Measurements from ENCODE around the gene CLIC6.

Gene CLIC6

DNA sequence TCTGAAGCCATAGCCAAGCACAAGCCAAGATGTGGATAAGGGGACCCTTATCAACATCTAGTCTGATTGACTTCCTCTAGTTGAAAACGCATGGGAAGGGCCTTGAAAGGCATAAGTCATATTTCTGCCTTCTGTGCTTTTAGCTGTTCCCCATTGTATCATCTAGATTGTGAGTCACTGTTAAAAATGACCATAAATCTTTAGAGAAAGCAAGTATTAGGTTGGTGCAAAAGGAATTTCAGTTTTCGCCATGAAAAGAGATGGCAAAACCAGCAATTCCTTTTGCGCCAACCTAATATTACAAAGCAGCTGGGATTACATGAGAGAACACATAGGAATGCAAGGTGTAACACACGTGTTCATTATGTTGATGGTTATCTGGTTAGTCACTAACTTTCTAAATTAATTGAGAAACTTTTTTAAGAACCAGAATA is 63.6 kb downstream of the CLIC6 start (continued):
- TF ChIP-seq ZNF580 (tag by site-specific recombination; IDR thresholded peaks at IDR 0.05) (no peak), ZNF561 (tag by site-specific recombination; IDR thresholded peaks at IDR 0.05; ENCODE audit: borderline replicate concordance) (no peak), ZNF521 (tag by site-specific recombination; IDR thresholded peaks at IDR 0.05) (no peak), ZNF248 (tag by site-specific recombination; IDR thresholded peaks at IDR 0.05) (no peak), HOXC10 (CRISPR knock-in tag; IDR thresholded peaks at IDR 0.05) (no peak), ZNF433 (tag by site-specific recombination; IDR thresholded peaks at IDR 0.05; ENCODE audit: low read depth) (no peak), ZBTB10 (tag by site-specific recombination; IDR thresholded peaks at IDR 0.05) (no peak), ZNF211 (tag by site-specific recombination; IDR thresholded peaks at IDR 0.05; ENCODE audit: low read depth) (no peak), ZNF280C (tag by site-specific recombination; IDR thresholded peaks at IDR 0.05) (no peak), ZNF350 (tag by site-specific recombination; IDR thresholded peaks at IDR 0.05) (no peak), ZNF416 (tag by site-specific recombination; IDR thresholded peaks at IDR 0.05) (no peak)
- TF ChIP-seq, protein P1, sequence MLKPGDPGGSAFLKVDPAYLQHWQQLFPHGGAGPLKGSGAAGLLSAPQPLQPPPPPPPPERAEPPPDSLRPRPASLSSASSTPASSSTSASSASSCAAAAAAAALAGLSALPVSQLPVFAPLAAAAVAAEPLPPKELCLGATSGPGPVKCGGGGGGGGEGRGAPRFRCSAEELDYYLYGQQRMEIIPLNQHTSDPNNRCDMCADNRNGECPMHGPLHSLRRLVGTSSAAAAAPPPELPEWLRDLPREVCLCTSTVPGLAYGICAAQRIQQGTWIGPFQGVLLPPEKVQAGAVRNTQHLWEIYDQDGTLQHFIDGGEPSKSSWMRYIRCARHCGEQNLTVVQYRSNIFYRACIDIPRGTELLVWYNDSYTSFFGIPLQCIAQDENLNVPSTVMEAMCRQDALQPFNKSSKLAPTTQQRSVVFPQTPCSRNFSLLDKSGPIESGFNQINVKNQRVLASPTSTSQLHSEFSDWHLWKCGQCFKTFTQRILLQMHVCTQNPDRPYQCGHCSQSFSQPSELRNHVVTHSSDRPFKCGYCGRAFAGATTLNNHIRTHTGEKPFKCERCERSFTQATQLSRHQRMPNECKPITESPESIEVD (tag by site-specific recombination; IDR thresholded peaks at IDR 0.05): no peak

DNA sequence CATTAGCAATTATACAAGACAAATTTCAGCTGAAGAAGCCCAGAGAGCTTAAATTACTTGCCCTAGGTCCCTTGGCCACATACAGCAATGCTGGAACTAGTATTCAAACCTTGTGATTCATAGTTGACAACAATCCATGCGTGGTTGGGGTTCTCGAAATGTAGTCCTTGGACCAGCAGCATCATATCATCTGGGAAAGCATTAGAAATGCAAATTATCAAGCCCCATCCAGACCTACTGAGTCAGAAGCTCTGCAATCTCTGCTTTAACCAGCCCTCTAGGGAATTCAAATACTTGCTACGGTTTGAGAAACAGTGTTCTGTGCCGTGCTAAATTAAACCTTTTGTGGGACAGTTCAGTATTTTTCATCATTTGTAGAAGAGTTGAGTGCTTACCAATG is 65.1 kb downstream of the CLIC6 start:
- Histone ChIP-seq H3K4me1 (ENCODE audit: control insufficient read depth, insufficient read depth, low read length) (no peaks in the 10 kb centered on the region), H3K36me3 (ENCODE audit: control insufficient read depth in 2 of 2, insufficient read depth in 1 of 2, low read length in 2 of 2) (no peaks in the 10 kb centered on the region), H3K27ac (ENCODE audit: extremely low read depth, low read depth, low read length) (no peak overlapping the region), H3K9me3 (ENCODE audit: control insufficient read depth, insufficient read depth, low read depth, low read length) (no peaks in the 10 kb centered on the region), H3K4me3 (ENCODE audit: low read depth, low read length) (no peak overlapping the region)
- TF ChIP-seq ZNF19 (tag by site-specific recombination; IDR thresholded peaks at IDR 0.05; ENCODE audit: low read depth): no peak
- CTCF ChIA-PET: interaction anchor here (4.3 to 4.8 kb wide), 2 partner anchors 11 kb away, joined by 19 to 27 read pairs; no protein-coding TSS in a partner anchor
- POLR2A ChIA-PET: no interaction called here

DNA sequence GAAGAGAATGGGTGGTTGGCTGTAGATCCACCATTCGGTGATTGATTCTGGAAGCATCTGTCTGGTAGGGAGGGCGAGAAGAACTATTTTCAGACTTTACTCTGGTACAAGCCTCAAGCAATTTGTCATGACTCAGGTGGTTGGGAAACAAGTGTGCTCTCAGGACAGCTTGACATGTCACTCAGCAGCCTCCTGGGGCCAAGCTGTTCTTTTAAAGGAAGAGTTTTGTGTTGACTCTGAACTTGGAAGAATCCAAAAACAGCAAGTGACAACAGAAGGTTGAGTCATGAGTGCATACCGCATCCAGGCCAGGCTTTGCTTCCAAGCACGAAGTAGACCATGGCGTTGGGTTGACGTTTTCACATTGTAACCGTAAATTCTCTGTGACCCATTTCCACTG is 65.9 kb downstream of the CLIC6 start:
- ChIA-PET POLR2A (no interaction called here), CTCF (interaction anchor here (4.3 to 4.8 kb wide), 2 partner anchors 11 to 12 kb away, joined by 19 to 27 read pairs; no protein-coding TSS in a partner anchor)
- no peaks in the 10 kb centered on the region for H3K36me3 ChIP-seq (ENCODE audit: control insufficient read depth in 2 of 2, insufficient read depth in 1 of 2, low read length in 2 of 2)
- TF ChIP-seq ZNF121 (tag by site-specific recombination; IDR thresholded peaks at IDR 0.05): no peak
- TF ChIP-seq ZNF777 (tag by site-specific recombination; IDR thresholded peaks at IDR 0.05; ENCODE audit: borderline replicate concordance): no peak
- no peak for TF ChIP-seq ZNF341 (tag by site-specific recombination; IDR thresholded peaks at IDR 0.05; ENCODE audit: low read depth)
- no peak for TF ChIP-seq HOXD13 (CRISPR knock-in tag; IDR thresholded peaks at IDR 0.05; ENCODE audit: borderline replicate concordance)
- no peak for TF ChIP-seq OSR2 (tag by site-specific recombination; IDR thresholded peaks at IDR 0.05)
- TF ChIP-seq ZNF639 (tag by site-specific recombination; IDR thresholded peaks at IDR 0.05): no peak
- no peak for TF ChIP-seq ZNF670 (tag by site-specific recombination; IDR thresholded peaks at IDR 0.05; ENCODE audit: low read depth)
- TF ChIP-seq SP7 (tag by site-specific recombination; IDR thresholded peaks at IDR 0.05): no peak
- no peak for TF ChIP-seq ZNF248 (tag by site-specific recombination; IDR thresholded peaks at IDR 0.05)
- TF ChIP-seq, protein P2, sequence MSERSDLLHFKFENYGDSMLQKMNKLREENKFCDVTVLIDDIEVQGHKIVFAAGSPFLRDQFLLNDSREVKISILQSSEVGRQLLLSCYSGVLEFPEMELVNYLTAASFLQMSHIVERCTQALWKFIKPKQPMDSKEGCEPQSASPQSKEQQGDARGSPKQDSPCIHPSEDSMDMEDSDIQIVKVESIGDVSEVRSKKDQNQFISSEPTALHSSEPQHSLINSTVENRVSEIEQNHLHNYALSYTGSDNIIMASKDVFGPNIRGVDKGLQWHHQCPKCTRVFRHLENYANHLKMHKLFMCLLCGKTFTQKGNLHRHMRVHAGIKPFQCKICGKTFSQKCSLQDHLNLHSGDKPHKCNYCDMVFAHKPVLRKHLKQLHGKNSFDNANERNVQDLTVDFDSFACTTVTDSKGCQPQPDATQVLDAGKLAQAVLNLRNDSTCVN (tag by site-specific recombination; optimal IDR thresholded peaks at IDR 0.05): no peak
- H3K4me1 ChIP-seq (ENCODE audit: control insufficient read depth, insufficient read depth, low read length): no peaks in the 10 kb centered on the region
- no peak overlapping the region for H3K27ac ChIP-seq (ENCODE audit: extremely low read depth, low read depth, low read length)
- no peaks in the 10 kb centered on the region for H3K9me3 ChIP-seq (ENCODE audit: control insufficient read depth, insufficient read depth, low read depth, low read length)
- H3K4me3 ChIP-seq (ENCODE audit: low read depth, low read length): no peak overlapping the region

Measured in HEK293 (cell line).